ENCODE data around the gene SPDYE4. TPM values are rescaled to one million over a fixed set of nuclear protein-coding genes. Genes with fewer than 3 reads are reported as not detected.
A peak's percentile ranks its signal among the peaks of the same experiment; 100 is the strongest.

SPDYE4 gene
- total RNA-seq, 4 donors from 2014 or later = not detected

DNA sequence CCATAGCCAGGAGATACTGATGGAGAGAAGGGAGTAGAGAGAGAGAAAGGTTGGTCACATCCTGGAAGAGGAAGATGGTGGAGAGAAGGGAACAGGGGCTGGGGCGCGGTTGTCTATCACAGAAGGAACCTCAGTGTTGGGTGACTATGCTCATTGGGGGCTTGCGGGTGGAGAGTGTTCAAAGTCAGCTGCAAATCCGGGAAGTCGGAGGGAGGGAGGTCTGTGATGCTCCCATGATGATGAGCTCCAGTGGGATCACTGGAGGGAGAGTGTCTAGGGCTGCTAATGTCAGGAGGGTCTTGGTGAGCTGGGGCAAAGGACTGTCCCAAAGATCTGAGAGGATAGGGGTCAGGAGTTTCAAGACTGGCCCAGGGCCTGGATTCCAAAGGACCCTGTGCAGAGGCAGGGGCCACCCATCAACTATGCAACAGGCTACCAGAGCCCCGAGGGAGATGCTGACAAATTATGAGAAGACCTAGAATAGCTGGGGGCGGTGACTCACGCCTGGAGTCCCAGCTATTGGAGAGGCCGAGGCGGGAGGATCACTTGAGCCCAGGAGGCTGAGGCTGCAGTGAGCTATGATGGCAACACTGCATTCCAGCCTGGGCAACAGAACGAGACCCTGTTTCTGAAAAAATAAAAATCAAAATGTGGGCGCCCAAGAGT, 2.6 kb downstream of the SPDYE4 start:
- H3K27me3 ChIP-seq = no peaks in the 10 kb centered on the region
- H3K9me3 ChIP-seq = no peaks in the 10 kb centered on the region
- H3K4me3 ChIP-seq (replicated peaks in 1 of 3) = no peak overlapping the region
- intact Hi-C loops (cut with DNase I) = no loop called here
- 93 to 97% methylated on average over 12 of the region's 12 CpGs for WGBS, 2 donors
- no peaks in the 10 kb centered on the region for H3K4me1 ChIP-seq
- H3K27ac ChIP-seq = no peak overlapping the region
- no peak for DNase-seq
- TF ChIP-seq POLR2A (IDR thresholded peaks at IDR 0.05) = no peak
- TF ChIP-seq, protein P1, sequence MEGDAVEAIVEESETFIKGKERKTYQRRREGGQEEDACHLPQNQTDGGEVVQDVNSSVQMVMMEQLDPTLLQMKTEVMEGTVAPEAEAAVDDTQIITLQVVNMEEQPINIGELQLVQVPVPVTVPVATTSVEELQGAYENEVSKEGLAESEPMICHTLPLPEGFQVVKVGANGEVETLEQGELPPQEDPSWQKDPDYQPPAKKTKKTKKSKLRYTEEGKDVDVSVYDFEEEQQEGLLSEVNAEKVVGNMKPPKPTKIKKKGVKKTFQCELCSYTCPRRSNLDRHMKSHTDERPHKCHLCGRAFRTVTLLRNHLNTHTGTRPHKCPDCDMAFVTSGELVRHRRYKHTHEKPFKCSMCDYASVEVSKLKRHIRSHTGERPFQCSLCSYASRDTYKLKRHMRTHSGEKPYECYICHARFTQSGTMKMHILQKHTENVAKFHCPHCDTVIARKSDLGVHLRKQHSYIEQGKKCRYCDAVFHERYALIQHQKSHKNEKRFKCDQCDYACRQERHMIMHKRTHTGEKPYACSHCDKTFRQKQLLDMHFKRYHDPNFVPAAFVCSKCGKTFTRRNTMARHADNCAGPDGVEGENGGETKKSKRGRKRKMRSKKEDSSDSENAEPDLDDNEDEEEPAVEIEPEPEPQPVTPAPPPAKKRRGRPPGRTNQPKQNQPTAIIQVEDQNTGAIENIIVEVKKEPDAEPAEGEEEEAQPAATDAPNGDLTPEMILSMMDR (IDR thresholded peaks at IDR 0.05) = no peak
- H3K36me3 ChIP-seq = no peaks in the 10 kb centered on the region

DNA sequence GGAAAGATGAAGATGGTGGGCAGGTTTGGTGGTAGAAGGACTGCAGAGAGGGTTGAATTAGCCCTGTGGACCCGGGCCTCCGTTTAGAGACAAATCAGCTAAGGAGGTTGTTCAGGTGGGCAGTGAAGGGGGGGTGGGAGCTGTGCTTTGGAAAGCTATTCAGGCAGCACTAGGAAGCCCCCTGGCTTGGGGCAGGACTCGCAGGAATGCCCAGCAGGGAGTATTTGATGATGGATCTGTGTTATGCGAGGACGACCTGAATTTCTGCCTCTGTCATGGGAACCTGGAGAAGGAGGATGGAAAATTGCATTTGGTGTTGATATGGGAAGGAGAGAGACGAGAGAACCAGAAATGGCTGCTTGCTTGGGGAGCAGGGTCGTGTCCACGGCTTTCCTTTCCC, 3.5 kb downstream of the SPDYE4 start:
- DNase-seq = no peak
- H3K27ac ChIP-seq = no peak overlapping the region
- H3K4me1 ChIP-seq = no peaks in the 10 kb centered on the region
- TF ChIP-seq, protein P1 (IDR thresholded peaks at IDR 0.05) = no peak
- no peak for TF ChIP-seq POLR2A (IDR thresholded peaks at IDR 0.05)
- no peak overlapping the region for H3K4me3 ChIP-seq (replicated peaks in 1 of 3)
- no peaks in the 10 kb centered on the region for H3K36me3 ChIP-seq
- intact Hi-C loops (cut with DNase I) = loop anchor here (5.0 kb wide), 1 partner anchor 137 kb away; no protein-coding TSS in a partner anchor
- H3K27me3 ChIP-seq = no peaks in the 10 kb centered on the region
- whole genome bisulfite sequencing, 2 donors = 82% methylated on average over 8 of the region's 8 CpGs
- H3K9me3 ChIP-seq = no peaks in the 10 kb centered on the region

DNA sequence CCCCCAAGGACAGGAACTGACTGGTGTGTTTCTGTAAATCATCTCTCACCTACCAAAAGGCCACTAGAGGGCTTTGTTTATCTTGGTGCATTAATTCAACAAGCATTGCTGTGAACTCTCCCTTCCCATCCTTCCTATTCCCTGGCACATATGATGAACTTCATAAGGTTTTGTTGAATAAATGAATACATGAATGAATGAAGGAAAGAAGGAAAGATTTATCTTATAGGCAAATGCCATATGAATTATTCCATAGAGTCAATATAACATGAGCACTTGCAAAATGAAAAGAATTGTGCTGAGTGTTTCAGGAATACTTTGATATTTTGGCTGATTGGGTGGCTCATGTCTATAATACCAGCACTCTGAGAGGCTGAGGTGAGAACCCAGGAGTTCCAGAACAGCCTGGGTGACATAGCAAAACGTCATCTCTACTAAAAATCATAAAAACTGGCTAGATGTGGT, 4.3 kb downstream of the SPDYE4 start:
- intact Hi-C loops (cut with DNase I) = loop anchor here (5.0 kb wide), 1 partner anchor 138 kb away; no protein-coding TSS in a partner anchor
- Histone ChIP-seq H3K4me1 (no peaks in the 10 kb centered on the region), H3K9me3 (no peaks in the 10 kb centered on the region), H3K36me3 (no peaks in the 10 kb centered on the region), H3K27me3 (no peaks in the 10 kb centered on the region), H3K27ac (no peak overlapping the region), H3K4me3 (replicated peaks in 1 of 3) (no peak overlapping the region)
- WGBS, 2 donors = 36 to 55% methylated on average over 1 of the region's 1 CpG
- DNase-seq = no peak
- TF ChIP-seq POLR2A (IDR thresholded peaks at IDR 0.05) = no peak
- TF ChIP-seq, protein P1 (IDR thresholded peaks at IDR 0.05) = peak in 1 of 6 experiments; percentile 28

DNA sequence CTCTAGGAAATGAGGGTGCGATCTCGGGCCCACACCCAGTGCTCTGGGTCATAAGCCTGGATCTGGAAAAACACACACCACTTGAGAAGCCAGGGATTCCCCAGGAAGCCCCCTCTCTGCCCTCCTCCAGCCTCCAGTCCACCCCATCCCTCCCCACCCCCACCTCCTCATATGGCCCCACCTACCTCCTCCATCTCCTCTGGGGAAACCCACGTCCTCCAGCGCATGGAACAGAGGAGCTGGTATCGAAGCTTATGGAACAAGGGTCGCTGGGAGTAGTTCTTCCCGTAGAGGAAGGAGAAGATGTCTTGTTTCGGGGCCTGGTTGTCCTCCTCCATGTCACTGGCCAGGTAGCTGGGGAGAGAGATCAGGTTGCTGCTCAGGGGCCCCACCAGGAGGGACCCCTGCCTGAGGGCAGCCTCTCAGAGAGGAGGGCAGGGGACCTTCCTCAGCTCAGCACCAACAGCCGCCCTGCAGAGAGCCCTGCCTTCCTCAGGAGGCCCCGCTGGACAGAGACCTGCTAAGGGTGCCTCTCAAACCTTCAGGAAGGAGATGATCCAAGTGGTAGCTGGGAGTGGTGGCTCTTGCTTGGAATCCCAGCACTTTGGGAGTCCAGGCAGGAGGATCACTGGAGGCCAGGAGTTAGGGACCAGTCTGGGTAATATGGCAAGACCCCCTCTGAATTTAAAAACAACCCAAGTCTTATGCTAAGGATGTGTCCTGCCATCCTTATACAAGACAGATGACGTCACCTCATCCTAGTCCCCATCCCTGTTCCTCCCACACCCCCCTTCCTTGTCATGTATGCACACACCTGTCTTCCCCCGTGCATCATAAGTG, 5.0 kb downstream of the SPDYE4 start:
- no peak for TF ChIP-seq POLR2A (IDR thresholded peaks at IDR 0.05)
- TF ChIP-seq, protein P1 (IDR thresholded peaks at IDR 0.05) = no peak
- Histone ChIP-seq H3K4me3 (replicated peaks in 1 of 3) (no peak overlapping the region), H3K27me3 (no peaks in the 10 kb centered on the region), H3K36me3 (no peaks in the 10 kb centered on the region), H3K27ac (no peak overlapping the region), H3K4me1 (no peaks in the 10 kb centered on the region), H3K9me3 (no peaks in the 10 kb centered on the region)
- no peak for DNase-seq
- intact Hi-C loops (cut with DNase I) = loop anchor here (5.0 kb wide), 1 partner anchor 139 kb away; no protein-coding TSS in a partner anchor
- WGBS, 2 donors = 78 to 89% methylated on average over 4 to 12 of the region's 12 CpGs
